MM.1S (cell line): ENCODE measurements around the gene MRGPRX4.
A peak's percentile ranks its signal among the peaks of the same experiment; 100 is the strongest.
"Not testable (repeated sequence)": the region's sequence is repeated elsewhere in the genome, so short reads cannot be mapped to it uniquely, and the experiment has no call there.

Source experiments
- DNase-seq: peaks from one replicate; pipeline ENCODE4 v3.0.0-alpha.2; 2015
- H2AFZ ChIP-seq: fragments of 300-600 bp; sonication (generic); 2 replicates; pipeline ENCODE4 v1.6.0; 2016; ENCODE audit warnings: antibody characterized with exemption, low read length
- H3F3A ChIP-seq: fragments of 300-600 bp; sonication (generic); 2 replicates; pipeline ENCODE4 v1.6.1; 2016; ENCODE audit warnings: mild to moderate bottlenecking, antibody characterized with exemption, low read length, moderate library complexity, mixed read lengths; ENCODE audit not compliant: insufficient read depth
- H3K27ac ChIP-seq: fragments of 300-600 bp; sonication (generic); 2 replicates; pipeline ENCODE4 v1.5.1; 2016; ENCODE audit warnings: mild to moderate bottlenecking, low read length
- H3K27me3 ChIP-seq: fragments of 300-600 bp; sonication (generic); replicated peaks from 2 replicates; pipeline ENCODE4 v1.6.0; 2016; ENCODE audit warnings: low read length; ENCODE audit not compliant: insufficient read depth
- H3K36me3 ChIP-seq: fragments of 300-600 bp; sonication (generic); replicated peaks from 2 replicates; pipeline ENCODE4 v1.6.1; 2016; ENCODE audit warnings: mild to moderate bottlenecking, low read length, mixed read lengths; ENCODE audit not compliant: insufficient read depth
- H3K4me1 ChIP-seq: fragments of 300-600 bp; sonication (generic); 2 replicates; pipeline ENCODE4 v1.6.1; 2016; ENCODE audit warnings: low read length, mixed read lengths
- H3K4me2 ChIP-seq: fragments of 300-600 bp; sonication (generic); 2 replicates; pipeline ENCODE4 v1.6.0; 2016; ENCODE audit warnings: low read depth, low read length
- H3K4me3 ChIP-seq: fragments of 300-600 bp; sonication (generic); 2 replicates; pipeline ENCODE4 v1.5.1; 2016; ENCODE audit warnings: low read length, mixed read lengths
- H3K79me2 ChIP-seq: fragments of 300-600 bp; sonication (generic); 2 replicates; pipeline ENCODE4 v1.6.1; 2016; ENCODE audit warnings: mixed run types, low read length, mixed read lengths
- H3K9ac ChIP-seq: fragments of 300-600 bp; sonication (generic); 2 replicates; pipeline ENCODE4 v1.6.1; 2016; ENCODE audit warnings: low read length, mixed read lengths
- H3K9me2 ChIP-seq: fragments of 300-600 bp; sonication (generic); replicated peaks from 2 replicates; pipeline ENCODE4 v1.6.1; 2016; ENCODE audit warnings: mild to moderate bottlenecking, low read length, mixed read lengths; ENCODE audit not compliant: insufficient read depth
- H3K9me3 ChIP-seq: fragments of 300-600 bp; sonication (generic); replicated peaks from 2 replicates; pipeline ENCODE4 v1.6.1; 2016; ENCODE audit warnings: mild to moderate bottlenecking, low read length, mixed read lengths; ENCODE audit not compliant: insufficient read depth
- H4K20me1 ChIP-seq: fragments of 300-600 bp; sonication (generic); 2 replicates; pipeline ENCODE4 v1.6.1; 2016; ENCODE audit warnings: mild to moderate bottlenecking, low read length, moderate library complexity, mixed read lengths; ENCODE audit not compliant: insufficient read depth
- CTCF ChIP-seq: fragments of 300-600 bp; sonication (generic); IDR thresholded peaks from 2 replicates; pipeline ENCODE4 v1.5.1; 2016; ENCODE audit warnings: antibody characterized with exemption, low read length, mixed read lengths
- EZH2 ChIP-seq: fragments of 300-600 bp; sonication (generic); optimal IDR thresholded peaks from 2 replicates; pipeline ENCODE3; 2017; ENCODE audit warnings: low read depth, mild to moderate bottlenecking, antibody characterized with exemption, low read length, mixed read lengths
- EZH2phosphoT487 ChIP-seq: fragments of 300-600 bp; sonication (generic); IDR thresholded peaks from 2 replicates; pipeline ENCODE4 v1.6.1; 2018; ENCODE audit warnings: antibody characterized with exemption, low read length

The MRGPRX4 gene

GRCh38 chr11:18196532-18196931 lies 23.9 kb downstream of the MRGPRX4 start:
- Histone ChIP-seq H3K36me3 (no peaks in the 10 kb centered on the region), H4K20me1 (no peaks in the 10 kb centered on the region), H2AFZ (no peak overlapping the region), H3K4me2 (no peak overlapping the region), H3K9me3 (no peaks in the 10 kb centered on the region), H3K9me2 (no peaks in the 10 kb centered on the region), H3K4me3 (no peak overlapping the region), H3K4me1 (no peaks in the 10 kb centered on the region), H3F3A (no peaks in the 10 kb centered on the region), H3K27ac (no peak overlapping the region), H3K9ac (no peak overlapping the region), H3K79me2 (no peaks in the 10 kb centered on the region), H3K27me3 (no peaks in the 10 kb centered on the region)
- TF ChIP-seq EZH2 (no peak), CTCF (no peak), EZH2phosphoT487 (no peak)
- DNase-seq = no peak

GRCh38 chr11:18197738-18198137 lies 25.1 kb downstream of the MRGPRX4 start:
- not testable (repeated sequence) for H3K4me3 ChIP-seq, H3K27ac ChIP-seq, H3K9me3 ChIP-seq, H3F3A ChIP-seq, H3K79me2 ChIP-seq, DNase-seq, H3K36me3 ChIP-seq, H3K9ac ChIP-seq, H4K20me1 ChIP-seq, H3K4me2 ChIP-seq, H3K9me2 ChIP-seq, H3K27me3 ChIP-seq, H2AFZ ChIP-seq, H3K4me1 ChIP-seq

GRCh38 chr11:18203723-18204122 lies 31.1 kb downstream of the MRGPRX4 start:
- H3K27ac ChIP-seq = no peak overlapping the region
- no peak overlapping the region for H3K4me2 ChIP-seq
- no peaks in the 10 kb centered on the region for H3K4me1 ChIP-seq
- no peak overlapping the region for H3K9ac ChIP-seq
- H3K9me3 ChIP-seq = no peaks in the 10 kb centered on the region
- no peaks in the 10 kb centered on the region for H3K36me3 ChIP-seq
- no peaks in the 10 kb centered on the region for H4K20me1 ChIP-seq
- H3K4me3 ChIP-seq = no peak overlapping the region
- H3F3A ChIP-seq = no peaks in the 10 kb centered on the region
- no peaks in the 10 kb centered on the region for H3K27me3 ChIP-seq
- H2AFZ ChIP-seq = no peak overlapping the region
- peak; percentile 36 for TF ChIP-seq CTCF
- no peak for TF ChIP-seq EZH2phosphoT487
- H3K79me2 ChIP-seq = no peaks in the 10 kb centered on the region
- DNase-seq = no peak
- no peaks in the 10 kb centered on the region for H3K9me2 ChIP-seq

GRCh38 chr11:18204220-18204619 lies 31.6 kb downstream of the MRGPRX4 start:
- no peaks in the 10 kb centered on the region for H4K20me1 ChIP-seq
- DNase-seq = no peak
- H3F3A ChIP-seq = no peaks in the 10 kb centered on the region
- TF ChIP-seq EZH2phosphoT487 = no peak
- TF ChIP-seq EZH2 = no peak
- TF ChIP-seq CTCF = no peak
- no peaks in the 10 kb centered on the region for H3K9me3 ChIP-seq
- no peaks in the 10 kb centered on the region for H3K27me3 ChIP-seq
- no peak overlapping the region for H3K4me3 ChIP-seq
- no peaks in the 10 kb centered on the region for H3K9me2 ChIP-seq
- H3K79me2 ChIP-seq = no peaks in the 10 kb centered on the region
- H3K4me1 ChIP-seq = no peaks in the 10 kb centered on the region
- H3K4me2 ChIP-seq = no peak overlapping the region
- no peak overlapping the region for H3K9ac ChIP-seq
- no peak overlapping the region for H2AFZ ChIP-seq
- no peak overlapping the region for H3K27ac ChIP-seq
- no peaks in the 10 kb centered on the region for H3K36me3 ChIP-seq
